ENCODE results near the gene LRRC2. TPM values are rescaled to one million over a fixed set of nuclear protein-coding genes. Genes with fewer than 3 reads are reported as not detected.
"Not testable (repeated sequence)": the region's sequence is repeated elsewhere in the genome, so short reads cannot be mapped to it uniquely, and the experiment has no call there.

LRRC2 gene
- total RNA-seq, 1 donor from 2014 or later: 0.31 TPM

DNA sequence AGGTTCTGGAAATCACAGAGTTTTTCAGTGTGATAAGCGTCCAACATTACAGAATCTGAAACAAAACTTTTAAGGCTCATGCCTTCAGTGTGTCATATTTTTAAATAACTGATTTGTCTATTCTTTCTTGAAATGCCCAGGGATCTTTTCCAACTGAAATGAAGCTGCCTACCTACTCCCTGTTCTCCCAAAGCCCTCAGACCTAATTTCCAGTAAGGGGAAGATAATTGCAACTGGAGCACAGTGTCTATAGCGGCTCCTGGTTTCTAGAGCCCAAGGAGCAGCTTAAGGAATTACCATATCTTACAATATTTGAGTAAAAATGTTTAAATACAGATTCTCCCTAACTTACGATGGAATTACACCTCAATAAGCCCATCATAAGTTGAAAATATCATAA is 33.0 kb downstream of the LRRC2 start:
- H3K4me3 Mint-ChIP-seq: no peak overlapping the region
- H3K27me3 Mint-ChIP-seq: peaks cover 27% of the 10 kb centered on the region
- H3K9me3 Mint-ChIP-seq: no peaks in the 10 kb centered on the region
- TF ChIP-seq, protein P1, sequence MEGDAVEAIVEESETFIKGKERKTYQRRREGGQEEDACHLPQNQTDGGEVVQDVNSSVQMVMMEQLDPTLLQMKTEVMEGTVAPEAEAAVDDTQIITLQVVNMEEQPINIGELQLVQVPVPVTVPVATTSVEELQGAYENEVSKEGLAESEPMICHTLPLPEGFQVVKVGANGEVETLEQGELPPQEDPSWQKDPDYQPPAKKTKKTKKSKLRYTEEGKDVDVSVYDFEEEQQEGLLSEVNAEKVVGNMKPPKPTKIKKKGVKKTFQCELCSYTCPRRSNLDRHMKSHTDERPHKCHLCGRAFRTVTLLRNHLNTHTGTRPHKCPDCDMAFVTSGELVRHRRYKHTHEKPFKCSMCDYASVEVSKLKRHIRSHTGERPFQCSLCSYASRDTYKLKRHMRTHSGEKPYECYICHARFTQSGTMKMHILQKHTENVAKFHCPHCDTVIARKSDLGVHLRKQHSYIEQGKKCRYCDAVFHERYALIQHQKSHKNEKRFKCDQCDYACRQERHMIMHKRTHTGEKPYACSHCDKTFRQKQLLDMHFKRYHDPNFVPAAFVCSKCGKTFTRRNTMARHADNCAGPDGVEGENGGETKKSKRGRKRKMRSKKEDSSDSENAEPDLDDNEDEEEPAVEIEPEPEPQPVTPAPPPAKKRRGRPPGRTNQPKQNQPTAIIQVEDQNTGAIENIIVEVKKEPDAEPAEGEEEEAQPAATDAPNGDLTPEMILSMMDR (conservative IDR thresholded peaks at IDR 0.05): no peak
- no peak overlapping the region for H3K27ac Mint-ChIP-seq
- no peaks in the 10 kb centered on the region for H3K36me3 Mint-ChIP-seq
- no peaks in the 10 kb centered on the region for H3K4me1 Mint-ChIP-seq (ENCODE audit: unreplicated experiment)
- no peak for DNase-seq (ENCODE audit: extremely low spot score, unreplicated experiment)

DNA sequence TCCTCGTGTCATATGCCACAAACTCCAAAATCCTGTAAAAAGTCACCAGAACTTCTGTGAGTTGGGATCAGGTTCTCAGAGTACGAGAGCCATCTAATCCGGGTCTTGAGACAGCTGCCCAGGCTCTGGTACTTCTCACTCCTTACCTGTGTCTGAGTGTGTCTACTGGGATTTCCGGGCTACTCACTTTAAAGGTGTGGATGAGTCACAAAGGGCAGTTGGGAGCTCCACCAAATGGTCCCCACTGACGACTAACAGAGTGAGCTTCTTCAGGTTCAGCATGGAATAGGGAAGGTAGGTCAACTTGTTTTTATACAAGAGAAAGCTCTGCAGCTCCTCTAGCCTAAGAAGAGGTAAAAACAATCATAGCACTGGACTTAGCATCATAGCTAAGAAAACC is 38.9 kb downstream of the LRRC2 start:
- Mint-ChIP-seq H3K4me3 (no peak overlapping the region), H3K27me3 (peaks cover 4% of the 10 kb centered on the region), H3K4me1 (ENCODE audit: unreplicated experiment) (no peaks in the 10 kb centered on the region), H3K36me3 (no peaks in the 10 kb centered on the region), H3K9me3 (no peaks in the 10 kb centered on the region), H3K27ac (no peak overlapping the region)
- DNase-seq (ENCODE audit: extremely low spot score, unreplicated experiment): no peak
- TF ChIP-seq, protein P1 (conservative IDR thresholded peaks at IDR 0.05): no peak

DNA sequence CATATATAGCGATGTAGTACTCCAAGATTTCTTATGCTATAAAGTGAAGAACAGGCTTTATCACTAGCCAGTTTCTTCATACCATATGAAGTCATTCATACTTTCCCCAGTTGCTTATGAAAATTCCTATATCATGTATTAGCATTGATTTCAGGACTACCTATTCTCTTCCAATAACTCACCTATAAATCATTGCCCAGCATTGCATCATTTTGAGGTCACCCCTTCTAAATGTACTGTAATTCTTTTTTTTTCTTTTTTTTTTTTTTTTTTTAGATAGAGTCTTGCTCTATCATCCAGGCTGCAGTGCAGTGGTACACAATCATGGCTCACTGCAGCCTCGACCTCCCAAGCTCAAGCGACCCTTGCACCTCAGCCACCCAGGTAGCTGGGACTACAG is 41.3 kb downstream of the LRRC2 start:
- no peaks in the 10 kb centered on the region for H3K36me3 Mint-ChIP-seq
- no peak overlapping the region for H3K4me3 Mint-ChIP-seq
- no peaks in the 10 kb centered on the region for H3K27me3 Mint-ChIP-seq
- H3K4me1 Mint-ChIP-seq (ENCODE audit: unreplicated experiment): no peaks in the 10 kb centered on the region
- no peak overlapping the region for H3K27ac Mint-ChIP-seq
- DNase-seq (ENCODE audit: extremely low spot score, unreplicated experiment): no peak
- TF ChIP-seq, protein P1 (conservative IDR thresholded peaks at IDR 0.05): no peak
- no peaks in the 10 kb centered on the region for H3K9me3 Mint-ChIP-seq

DNA sequence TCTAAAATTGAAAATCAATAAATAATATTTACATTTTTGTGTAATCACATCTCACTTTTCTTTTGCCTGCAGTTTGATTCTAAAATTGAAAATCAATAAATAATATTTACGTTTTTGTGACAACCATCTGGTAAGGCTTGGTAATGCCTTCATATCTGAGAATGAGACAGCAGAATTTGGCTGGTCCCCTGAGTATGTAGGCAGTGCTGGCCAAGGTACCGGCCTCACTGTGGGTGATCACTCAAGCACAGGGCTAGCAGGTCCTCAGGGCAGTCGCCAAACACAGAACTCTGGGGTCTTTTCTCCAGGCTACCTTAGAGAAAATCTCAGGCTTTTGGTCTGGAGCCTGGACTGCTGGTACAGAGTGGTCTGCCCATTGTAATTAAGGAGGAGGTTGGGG is 42.1 kb downstream of the LRRC2 start:
- Mint-ChIP-seq H3K36me3 (no peaks in the 10 kb centered on the region), H3K27ac (no peak overlapping the region), H3K4me1 (ENCODE audit: unreplicated experiment) (no peaks in the 10 kb centered on the region), H3K4me3 (no peak overlapping the region), H3K27me3 (no peaks in the 10 kb centered on the region), H3K9me3 (no peaks in the 10 kb centered on the region)
- TF ChIP-seq, protein P1 (conservative IDR thresholded peaks at IDR 0.05): no peak
- DNase-seq (ENCODE audit: extremely low spot score, unreplicated experiment): peak; percentile 27

DNA sequence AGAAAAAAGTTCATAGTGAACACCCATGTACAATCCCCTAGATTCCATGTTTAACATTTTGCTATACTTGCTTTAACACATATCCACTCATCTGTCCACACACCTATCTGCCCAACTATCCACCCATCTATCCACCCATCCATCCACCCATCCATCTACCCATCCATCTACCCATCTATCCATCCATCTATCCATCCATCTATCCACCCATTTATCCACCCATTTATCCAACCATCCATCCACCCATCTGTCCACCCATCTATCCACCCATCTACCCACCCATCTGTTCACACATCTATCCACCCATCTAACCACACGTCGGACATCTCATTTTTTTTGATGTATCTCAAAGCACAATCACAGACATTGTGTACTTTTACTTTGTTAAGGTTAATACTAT is 42.5 kb downstream of the LRRC2 start:
- no peak overlapping the region for H3K27ac Mint-ChIP-seq
- no peaks in the 10 kb centered on the region for H3K9me3 Mint-ChIP-seq
- TF ChIP-seq, protein P1 (conservative IDR thresholded peaks at IDR 0.05): no peak
- H3K4me1 Mint-ChIP-seq (ENCODE audit: unreplicated experiment): no peaks in the 10 kb centered on the region
- H3K27me3 Mint-ChIP-seq: no peaks in the 10 kb centered on the region
- no peaks in the 10 kb centered on the region for H3K36me3 Mint-ChIP-seq
- DNase-seq (ENCODE audit: extremely low spot score, unreplicated experiment): no peak
- H3K4me3 Mint-ChIP-seq: no peak overlapping the region

DNA sequence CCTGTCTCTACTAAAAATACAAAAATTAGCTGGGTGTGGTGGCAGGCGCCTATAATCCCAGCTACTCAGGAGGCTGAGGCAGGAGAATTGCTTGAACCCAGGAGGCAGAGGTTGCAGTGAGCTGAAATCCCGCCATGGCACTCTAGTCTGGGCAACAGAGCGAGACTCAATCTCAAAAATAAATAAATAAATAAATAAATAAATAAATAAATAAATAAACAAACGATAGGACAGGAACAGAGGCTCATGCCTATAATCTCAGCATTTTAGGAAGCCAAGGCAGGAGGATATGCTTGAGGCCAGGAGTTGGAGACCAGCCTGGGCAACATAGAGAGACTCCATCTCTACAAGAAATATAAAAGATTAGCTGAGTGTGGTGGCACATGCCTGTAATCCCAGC is 43.9 kb downstream of the LRRC2 start:
- not testable (repeated sequence) for H3K4me1 Mint-ChIP-seq (ENCODE audit: unreplicated experiment); H3K27ac Mint-ChIP-seq

More for the DNA sequence above, 43.9 kb downstream of the LRRC2 start:
- H3K36me3 Mint-ChIP-seq; H3K9me3 Mint-ChIP-seq; DNase-seq (ENCODE audit: extremely low spot score, unreplicated experiment); H3K27me3 Mint-ChIP-seq; H3K4me3 Mint-ChIP-seq: not testable (repeated sequence)
